Fibroblast of skin of right quadriceps (primary cell): ENCODE measurements around the gene CACNG4.
"Not testable (repeated sequence)": the region's sequence is repeated elsewhere in the genome, so short reads cannot be mapped to it uniquely, and the experiment has no call there.

ENCODE experiments used
- DNase-seq: peaks from one replicate; pipeline ENCODE4 v3.0.0-alpha.2; 2013

Gene CACNG4

DNA sequence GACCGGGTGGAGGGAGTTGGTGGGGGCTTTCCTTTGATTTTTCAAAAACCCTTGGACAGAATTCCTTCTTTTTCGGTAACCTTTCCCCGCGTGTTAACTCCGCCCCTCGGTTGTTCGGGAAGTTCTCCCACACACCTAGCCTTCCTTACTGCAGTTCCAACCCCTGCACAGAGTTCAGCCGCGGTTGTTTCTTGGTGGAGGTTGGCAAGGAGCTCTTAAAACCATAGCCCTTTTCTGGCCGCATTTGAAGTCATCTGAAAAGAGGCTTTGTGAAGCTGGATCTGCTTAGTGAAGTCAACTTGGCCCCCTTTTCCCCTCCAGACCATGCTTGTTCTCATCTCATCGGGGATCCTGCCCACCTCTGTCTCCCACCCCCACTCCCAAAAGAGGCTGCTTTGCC is 1.8 kb downstream of the CACNG4 start:
- DNase-seq = no peak

GRCh38 chr17:66966704-66967418 is 2.4 kb downstream of the CACNG4 start:
- DNase-seq = no peak

- no peak for DNase-seq
Measured at GRCh38 chr17:66967837-66968543, 3.5 kb downstream of the CACNG4 start.

DNA sequence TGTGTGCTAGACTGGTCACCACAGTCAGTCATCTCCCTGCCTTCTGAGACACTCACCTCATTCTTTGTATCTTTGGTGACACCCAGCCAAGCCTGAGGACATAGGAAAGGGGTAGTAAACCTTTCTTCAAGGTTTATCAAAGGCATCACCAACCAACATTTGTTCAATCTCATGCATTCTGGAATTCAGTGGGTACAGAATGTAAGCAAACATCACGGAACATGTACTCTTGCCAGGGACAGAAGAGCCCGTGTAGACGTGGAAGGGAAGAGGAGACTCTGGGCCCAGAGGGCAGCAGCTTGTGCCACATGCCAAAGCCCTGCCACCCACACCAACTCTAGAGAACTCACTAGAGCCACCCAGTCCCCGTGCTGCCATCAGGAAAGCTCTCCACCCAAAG is 4.4 kb downstream of the CACNG4 start:
- DNase-seq = no peak

DNA sequence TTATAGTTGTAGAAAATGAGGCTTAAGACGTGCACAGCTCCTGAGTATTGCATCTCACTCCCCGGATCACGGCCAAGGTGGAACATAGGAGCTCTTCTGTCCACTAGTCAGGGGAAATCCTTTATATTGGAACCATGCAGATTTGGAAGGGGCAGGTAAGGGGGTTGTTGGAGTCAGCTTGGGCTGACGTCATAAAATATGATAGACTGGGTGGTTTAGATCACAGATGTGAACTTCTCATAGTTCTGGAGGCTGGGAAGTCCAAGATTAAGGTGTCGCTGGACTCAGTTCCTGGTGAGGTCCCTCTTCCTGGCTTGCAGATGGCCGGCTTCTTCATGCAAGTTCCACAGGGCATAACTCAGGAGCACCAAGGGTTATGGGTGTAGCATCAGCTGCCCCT is 5.6 kb downstream of the CACNG4 start:
- no peak for DNase-seq

DNA sequence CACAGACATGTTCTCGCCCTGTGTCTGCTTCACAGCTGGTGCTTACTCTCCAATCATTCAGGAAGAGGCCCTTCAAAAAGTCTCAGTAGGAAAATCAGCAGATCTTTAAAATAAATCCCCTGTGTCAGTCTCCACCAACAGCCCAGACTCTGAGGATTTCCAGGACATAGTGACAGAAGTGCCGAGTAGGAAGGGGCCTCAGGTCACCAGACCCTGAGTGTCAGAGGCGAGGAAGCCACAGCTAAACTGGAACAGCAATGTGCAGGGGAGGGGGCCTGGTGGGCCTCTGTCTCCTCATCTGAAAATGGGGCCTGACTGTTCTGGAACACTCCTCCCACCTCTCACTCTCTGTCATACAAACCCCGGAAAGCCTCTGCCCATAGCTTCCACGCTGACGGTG is 6.3 kb downstream of the CACNG4 start:
- no peak for DNase-seq

GRCh38 chr17:66971264-66971663 is 6.8 kb downstream of the CACNG4 start:
- DNase-seq = no peak

- no peak for DNase-seq
Measured at GRCh38 chr17:66971730-66972441, 7.4 kb downstream of the CACNG4 start.

GRCh38 chr17:66972442-66972830 is 7.9 kb downstream of the CACNG4 start:
- DNase-seq = not testable (repeated sequence)

- DNase-seq = no peak
Measured at GRCh38 chr17:66975188-66975587, 10.7 kb downstream of the CACNG4 start.

- DNase-seq = no peak
Measured at GRCh38 chr17:66975614-66976378, 11.3 kb downstream of the CACNG4 start.

DNA sequence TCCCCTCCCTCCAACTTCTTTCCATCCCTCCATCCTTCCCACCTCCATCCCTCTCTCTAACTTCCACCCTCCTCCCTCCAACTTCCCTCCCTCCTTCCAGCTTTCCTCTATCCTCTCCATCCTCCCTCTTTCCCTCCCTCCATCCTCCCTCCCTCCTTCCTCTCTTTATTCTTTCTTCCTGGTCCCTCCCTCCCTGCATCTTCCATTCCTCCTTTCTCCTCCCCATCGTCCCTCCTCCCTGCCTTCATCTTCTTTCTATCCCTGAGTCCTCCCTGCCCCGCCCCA is 11.8 kb downstream of the CACNG4 start:
- DNase-seq = no peak

- no peak for DNase-seq
Measured at GRCh38 chr17:66976781-66977201, 12.3 kb downstream of the CACNG4 start.

- DNase-seq = no peak
Measured at GRCh38 chr17:66978514-66979061, 14.1 kb downstream of the CACNG4 start.

DNA sequence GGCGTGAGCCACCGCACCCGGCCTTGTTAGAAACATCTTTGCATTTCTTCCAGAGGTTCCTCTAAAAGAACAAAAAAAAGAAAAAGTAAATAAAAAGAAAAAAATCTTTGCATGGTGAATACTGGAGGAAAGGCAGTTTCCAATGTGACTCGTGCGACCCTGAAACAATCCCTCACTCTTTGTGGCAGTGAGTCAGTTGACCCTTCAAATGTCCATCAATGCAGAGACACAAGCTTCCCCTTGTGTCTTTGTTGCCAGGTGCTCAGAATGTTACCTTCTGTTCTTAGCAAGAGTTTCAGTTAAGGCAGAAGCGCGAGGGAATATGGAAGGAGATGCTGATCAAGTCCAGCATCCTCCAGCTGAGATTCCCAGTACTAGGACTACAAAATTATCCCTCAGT is 16.4 kb downstream of the CACNG4 start:
- DNase-seq = no peak

DNA sequence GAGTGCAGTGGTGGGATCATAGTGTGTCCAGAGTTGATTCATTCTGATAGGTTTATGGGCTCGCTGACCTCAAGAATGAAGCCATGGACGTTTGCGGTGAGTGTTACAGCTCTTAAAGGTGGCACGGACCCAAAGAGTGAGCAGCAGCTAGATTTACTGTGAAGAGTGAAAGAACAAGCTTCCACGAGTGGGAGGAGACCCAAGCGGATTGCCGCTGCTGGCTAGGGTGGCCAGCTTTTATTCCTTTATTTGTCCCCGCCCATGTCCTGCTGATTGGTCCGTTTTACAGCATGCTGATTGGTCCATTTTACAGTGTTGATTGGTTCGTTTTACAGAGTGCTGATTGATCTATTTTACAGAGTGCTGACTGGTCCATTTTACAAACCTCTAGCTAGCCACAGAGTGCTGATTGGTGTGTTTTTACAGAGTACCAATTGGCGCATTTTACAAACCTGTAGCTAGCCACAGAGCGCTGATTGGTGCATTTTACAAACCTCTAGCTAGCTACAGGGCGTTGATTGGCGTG is 17.5 kb downstream of the CACNG4 start:
- peak; percentile 24 for DNase-seq

DNA sequence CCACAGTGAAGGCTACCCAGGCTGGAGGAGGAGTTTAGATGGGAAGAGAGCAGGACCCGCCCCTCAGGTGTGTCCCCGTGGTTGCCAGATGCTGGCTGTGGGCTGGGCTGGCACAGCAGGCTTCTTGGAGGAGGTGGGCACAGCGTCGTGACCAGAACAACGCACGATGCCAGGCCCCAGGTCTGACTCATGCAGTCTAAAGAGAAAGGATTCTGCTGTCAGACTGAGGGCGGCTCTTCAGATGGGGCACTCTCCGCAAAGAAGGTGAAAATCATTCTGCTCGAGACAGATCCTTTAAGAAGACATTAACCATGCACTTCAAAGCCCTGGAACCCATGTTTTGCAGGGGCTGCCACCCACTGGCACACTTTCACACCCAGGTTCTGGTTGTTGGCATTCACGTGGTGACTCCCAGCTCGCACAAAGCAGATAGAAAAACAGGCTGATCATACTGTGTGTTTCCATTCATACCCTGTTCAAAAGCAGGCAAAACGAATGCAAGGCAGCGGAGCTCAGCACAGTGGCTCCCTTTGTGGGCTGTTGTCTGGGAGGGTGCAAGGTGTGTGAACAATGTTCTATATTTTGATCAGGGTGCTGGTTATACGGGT is 19.0 kb downstream of the CACNG4 start:
- no peak for DNase-seq

GRCh38 chr17:66984730-66985129 is 20.2 kb downstream of the CACNG4 start:
- DNase-seq = no peak

DNA sequence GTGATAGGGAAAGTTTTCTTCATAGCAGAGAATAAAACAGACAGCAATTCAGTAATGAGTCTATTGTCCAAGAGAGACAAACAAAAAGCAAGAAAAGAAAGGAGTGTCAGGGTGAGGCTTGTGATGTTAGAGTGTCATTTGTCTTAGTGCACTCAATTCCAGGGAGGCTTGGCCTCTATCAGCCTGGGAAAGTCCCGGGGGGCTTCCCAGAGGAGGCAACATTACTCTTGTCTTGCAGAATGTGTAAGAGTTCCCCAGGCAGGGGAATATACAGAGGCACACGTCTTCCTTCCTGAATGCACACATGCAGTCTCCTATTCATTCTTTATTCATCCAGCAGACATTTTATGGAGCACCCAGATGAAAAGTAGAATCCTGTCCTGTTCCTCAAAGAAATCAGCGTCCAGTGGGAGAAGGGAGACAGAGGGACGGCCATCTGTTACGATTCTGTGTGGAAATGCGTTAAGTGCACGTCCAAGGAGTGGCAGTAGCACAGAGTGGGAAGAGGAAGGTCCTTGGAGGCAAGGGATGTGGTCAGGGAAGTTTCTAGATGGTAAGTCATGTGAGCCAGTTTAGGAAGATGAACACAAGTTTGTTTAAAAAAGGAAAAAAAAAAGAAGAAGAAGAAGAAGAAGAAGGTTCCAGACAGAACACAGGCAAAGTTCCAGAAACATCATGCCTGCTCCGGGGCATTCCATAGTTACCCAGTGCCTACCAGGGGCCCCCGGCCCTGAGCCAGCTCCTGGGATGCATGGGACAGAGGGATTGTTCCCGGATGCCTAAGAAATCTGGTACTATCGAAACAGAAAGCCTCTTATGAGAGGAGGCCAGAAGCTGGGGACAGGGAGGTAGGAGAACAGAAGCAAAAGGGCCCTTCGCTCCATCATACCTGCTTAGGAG is 21.1 kb downstream of the CACNG4 start:
- DNase-seq = no peak

DNA sequence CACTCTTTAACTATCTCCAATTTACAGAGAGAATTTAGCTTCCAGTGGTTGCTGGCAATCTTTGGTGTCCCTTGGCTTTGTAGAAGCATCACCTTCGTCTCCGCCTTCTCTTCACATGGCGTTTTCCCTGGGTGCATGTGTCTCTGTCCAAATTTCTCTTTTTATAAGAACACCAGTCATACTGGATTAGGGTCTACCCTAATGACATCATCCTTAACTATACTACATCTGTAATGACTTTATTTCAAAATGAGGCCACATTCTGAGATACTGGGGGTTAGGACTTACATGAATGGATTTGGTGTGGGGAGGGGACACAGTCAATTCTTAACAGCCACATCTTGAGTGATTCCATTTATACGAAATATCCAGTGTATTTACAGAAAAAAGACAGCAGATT is 22.2 kb downstream of the CACNG4 start:
- no peak for DNase-seq

GRCh38 chr17:66987059-66987616 is 22.6 kb downstream of the CACNG4 start:
- no peak for DNase-seq
